Thyroid gland (tissue), 4 donors: ENCODE data around the gene CDHR3. TPM values are rescaled to one million over a fixed set of nuclear protein-coding genes. Genes with fewer than 3 reads are reported as not detected.

Experiments used
- DNase-seq, 2 donors: peaks; one replicate each; pipeline ENCODE4 v3.0.0-alpha.2; 2019
- H3K27ac ChIP-seq, 3 donors: fragments of 200-600 bp; sonication (generic); 1 replicate in 2 of 3; 2 replicates in 1 of 3; pipeline ENCODE4 v1.5.1; 2016 to 2019; ENCODE audit warnings: mild to moderate bottlenecking in 1 of 3, moderate library complexity in 1 of 3
- H3K27me3 ChIP-seq: fragments of 200-600 bp; sonication (generic); one replicate; pipeline ENCODE4 v1.5.1; 2019
- H3K36me3 ChIP-seq, 2 donors: fragments of 200-600 bp; sonication (generic); one replicate each; pipeline ENCODE4 v1.5.1; 2016 to 2019
- H3K4me1 ChIP-seq, 2 donors: fragments of 200-600 bp; sonication (generic); one replicate each; pipeline ENCODE4 v1.5.1; 2017 to 2019
- H3K4me3 ChIP-seq, 3 donors: fragments of 200-600 bp; sonication (generic); replicated peaks in 1 of 3; 1 replicate in 2 of 3; 2 replicates in 1 of 3; pipeline ENCODE4 v1.5.1; 2016; ENCODE audit warnings: mild to moderate bottlenecking in 1 of 3
- H3K9me3 ChIP-seq: fragments of 200-600 bp; sonication (generic); one replicate; pipeline ENCODE4 v1.5.1; 2017
- CTCF ChIP-seq, 6 experiments: fragments of 200-600 bp in 3 of 6; fragments of 450-650 bp in 3 of 6; sonication (generic) in 3 of 6; IDR thresholded peaks; one replicate each; pipeline ENCODE4 v1.5.1; 2016 to 2019; ENCODE audit warnings: antibody characterized with exemption in 6 of 6, mild to moderate bottlenecking in 2 of 6, inconsistent platforms in 1 of 6, moderate library complexity in 1 of 6
- POLR2A ChIP-seq, 2 donors: fragments of 450-650 bp; IDR thresholded peaks; one replicate each; pipeline ENCODE4 v1.6.1; 2017; ENCODE audit warnings: antibody characterized with exemption in 2 of 2, mild to moderate bottlenecking in 2 of 2, moderate library complexity in 1 of 2
- WGBS, 2 donors: methylation state at CpG; one replicate each; pipeline ENCODE4 v1.1.5; 2017; 5-methylcytosine and 5-hydroxymethylcytosine counted together
- intact Hi-C: fragments of 100-400 bp; cut with DNase I; formaldehyde crosslinking; loops from one replicate; pipeline ENCODE4 v1.15.1; 2023
- total RNA-seq, 4 donors: library from RNA; depleted of rRNA; stranded (reverse); fragments of >200 nt; gene quantifications; one replicate each; pipeline ENCODE4 v1.2.3, GENCODE V29; 2016

CDHR3 gene
- total RNA-seq, 4 donors from 2014 or later, result 5.8 to 8.6 (median 7.3) TPM

GRCh38 chr7:106057962-106058927 lies 95.2 kb downstream of the CDHR3 start:
- Histone ChIP-seq H3K27me3 (no peaks in the 10 kb centered on the region), H3K36me3 (no peaks in the 10 kb centered on the region), H3K9me3 (no peaks in the 10 kb centered on the region), H3K4me3 (no peak overlapping the region), H3K27ac (peak overlapping the region; percentile 70 to 81 (median 78)), H3K4me1 (peaks cover 18 to 26% of the 10 kb centered on the region in 2 donors)
- peak in 1 of 2 donors; percentile 19 for TF ChIP-seq POLR2A (IDR thresholded peaks at IDR 0.05)
- peak in 1 of 6 experiments; percentile 4 for TF ChIP-seq CTCF (IDR thresholded peaks at IDR 0.05)
- 40 to 41% methylated on average over 16 to 19 of the region's 19 CpGs for WGBS, 2 donors
- DNase-seq, result peak; percentile 97
- intact Hi-C loops, result loop anchor here (10.0 kb wide), 1 partner anchor 57 kb away; the partner anchor contains the start of gene SYPL1

- TF ChIP-seq POLR2A (IDR thresholded peaks at IDR 0.05), result no peak
- TF ChIP-seq CTCF (IDR thresholded peaks at IDR 0.05), result no peak
- intact Hi-C loops, result loop anchor here (10.0 kb wide), 1 partner anchor 56 kb away; the partner anchor contains the start of gene SYPL1
- no peaks in the 10 kb centered on the region for H3K27me3 ChIP-seq
- H3K4me1 ChIP-seq, result peaks cover 18 to 28% of the 10 kb centered on the region in 2 donors
- WGBS, 2 donors, result 96 to 100% methylated on average over 3 of the region's 3 CpGs
- peak overlapping the region; percentile 62 to 81 (median 78) for H3K27ac ChIP-seq
- H3K4me3 ChIP-seq, result no peak overlapping the region
- no peaks in the 10 kb centered on the region for H3K9me3 ChIP-seq
- no peaks in the 10 kb centered on the region for H3K36me3 ChIP-seq
- no peak for DNase-seq
These were observed 95.9 kb downstream of the CDHR3 start for GRCh38 chr7:106058928-106059324.

- TF ChIP-seq CTCF (IDR thresholded peaks at IDR 0.05) (no peak), POLR2A (IDR thresholded peaks at IDR 0.05) (no peak)
- Histone ChIP-seq H3K9me3 (no peaks in the 10 kb centered on the region), H3K27ac (peak overlapping the region; percentile 62 to 81 (median 78)), H3K27me3 (no peaks in the 10 kb centered on the region), H3K4me1 (peaks cover 22 to 34% of the 10 kb centered on the region in 2 donors), H3K36me3 (no peaks in the 10 kb centered on the region), H3K4me3 (no peak overlapping the region)
- WGBS, 2 donors, result 77 to 94% methylated on average over 2 of the region's 2 CpGs
- no peak for DNase-seq
- intact Hi-C loops, result loop anchor here (10.0 kb wide), 1 partner anchor 55 kb away; the partner anchor contains the start of gene SYPL1
These were observed 96.5 kb downstream of the CDHR3 start for GRCh38 chr7:106059556-106059955.

GRCh38 chr7:106060394-106060920 lies 97.4 kb downstream of the CDHR3 start:
- Histone ChIP-seq H3K36me3 (no peaks in the 10 kb centered on the region), H3K9me3 (no peaks in the 10 kb centered on the region), H3K27ac (no peak overlapping the region), H3K4me3 (no peak overlapping the region), H3K27me3 (no peaks in the 10 kb centered on the region), H3K4me1 (peaks cover 31 to 43% of the 10 kb centered on the region in 2 donors)
- no peak for TF ChIP-seq POLR2A (IDR thresholded peaks at IDR 0.05)
- no peak for TF ChIP-seq CTCF (IDR thresholded peaks at IDR 0.05)
- peak in 1 of 2 donors; percentile 41 for DNase-seq
- intact Hi-C loops, result no loop called here
- 81 to 82% methylated on average over 6 to 7 of the region's 7 CpGs for WGBS, 2 donors
